IMR-90 (cell line): Measurements from ENCODE around the gene ZNF611. TPM values are rescaled to one million over a fixed set of nuclear protein-coding genes. Genes with fewer than 3 reads are reported as not detected.
"Not testable (repeated sequence)": the region's sequence is repeated elsewhere in the genome, so short reads cannot be mapped to it uniquely, and the experiment has no call there.

Source experiments
- ATAC-seq: fragments of 200-7000 bp; cut with Tn5 transposase; 2 replicates; pipeline ENCODE4 v1.9.1; 2020; ENCODE audit warnings: low read depth, mild to moderate bottlenecking, moderate library complexity
- BruUV-seq: library from RNA; stranded (reverse); fragments of 400-500 nt; replicated peaks from 2 replicates; lab custom pipeline; 2021; lab: Mats Ljungman, UMichigan
- CTCF ChIA-PET: fragments of 300-600 bp; formaldehyde crosslinking; extraction: SDS; loops from one replicate; lab custom pipeline; 2021; ENCODE audit warnings: antibody characterized with exemption; lab: Yijun Ruan, JAX
- POLR2A ChIA-PET: fragments of 300-600 bp; sonication (Branson Sonifier 250); formaldehyde crosslinking; loops from one replicate; lab custom pipeline; 2022; ENCODE audit warnings: antibody characterized with exemption; ENCODE audit not compliant: unreplicated experiment; lab: Charles Lee
- DNase-seq: peaks from one replicate; pipeline ENCODE4 v3.0.0; 2013
- H2AFZ ChIP-seq: replicated peaks from 2 replicates; pipeline ENCODE3; 2013; ENCODE audit warnings: low read length, mild to moderate bottlenecking; ENCODE audit not compliant: poor library complexity
- H2AK5ac ChIP-seq: 2 replicates; pipeline ENCODE4 v1.6.1; 2013; ENCODE audit warnings: low read depth, low read length, inconsistent platforms
- H2AK9ac ChIP-seq: replicated peaks from 2 replicates; pipeline ENCODE3; 2013; ENCODE audit warnings: mild to moderate bottlenecking, low read depth, low read length, moderate library complexity; ENCODE audit not compliant: poor library complexity
- H2BK120ac ChIP-seq: 2 replicates; pipeline ENCODE4 v1.6.1; 2013; ENCODE audit warnings: low read depth, low read length, inconsistent platforms
- H2BK15ac ChIP-seq: 3 replicates; pipeline ENCODE4 v1.6.1; 2013; ENCODE audit warnings: low read depth, low read length, inconsistent platforms
- H2BK20ac ChIP-seq: 2 replicates; pipeline ENCODE4 v1.6.1; 2013; ENCODE audit warnings: low read depth, mild to moderate bottlenecking, inconsistent platforms, low read length, moderate library complexity
- H2BK5ac ChIP-seq: 2 replicates; pipeline ENCODE4 v1.6.1; 2013; ENCODE audit warnings: mild to moderate bottlenecking, low read depth, low read length, inconsistent platforms; ENCODE audit not compliant: poor library complexity, severe bottlenecking
- H3K14ac ChIP-seq: replicated peaks from 2 replicates; pipeline ENCODE4 v1.6.1; 2013; ENCODE audit warnings: low read depth, low read length, inconsistent platforms
- H3K18ac ChIP-seq: 2 replicates; pipeline ENCODE4 v1.6.1; 2013; ENCODE audit warnings: low read depth, low read length, control low read depth
- H3K23ac ChIP-seq: 2 replicates; pipeline ENCODE4 v1.6.1; 2013; ENCODE audit warnings: low read depth, low read length, inconsistent platforms
- H3K27ac ChIP-seq: 2 replicates; pipeline ENCODE4 v1.5.1; 2013; ENCODE audit warnings: mild to moderate bottlenecking, control low read depth, low read length; ENCODE audit not compliant: insufficient read depth
- H3K27me3 ChIP-seq: 2 replicates; pipeline ENCODE4 v1.6.1; 2013; ENCODE audit warnings: low read length; ENCODE audit not compliant: control insufficient read depth, insufficient read depth
- H3K36me3 ChIP-seq: 2 replicates; pipeline ENCODE4 v1.6.1; 2013; ENCODE audit warnings: low read length, mixed read lengths; ENCODE audit not compliant: control insufficient read depth, insufficient read depth
- H3K4ac ChIP-seq: 2 replicates; pipeline ENCODE4 v1.6.1; 2013; ENCODE audit warnings: low read depth, low read length, inconsistent platforms
- H3K4me1 ChIP-seq: 2 replicates; pipeline ENCODE4 v1.6.1; 2013; ENCODE audit warnings: low read length, mixed read lengths; ENCODE audit not compliant: control insufficient read depth, insufficient read depth
- H3K4me2 ChIP-seq: 2 replicates; pipeline ENCODE4 v1.6.1; 2013; ENCODE audit warnings: low read depth, mild to moderate bottlenecking, control low read depth, low read length, moderate library complexity
- H3K4me3 ChIP-seq: 2 replicates; pipeline ENCODE4 v1.5.1; 2013; ENCODE audit warnings: low read depth, mild to moderate bottlenecking, control low read depth, low read length, moderate library complexity; ENCODE audit not compliant: insufficient read depth
- H3K56ac ChIP-seq: 2 replicates; pipeline ENCODE4 v1.6.1; 2013; ENCODE audit warnings: low read length, inconsistent platforms; ENCODE audit not compliant: insufficient read depth; ENCODE audit errors: extremely low read depth
- H3K79me1 ChIP-seq, 2 experiments: 2 replicates each; pipeline ENCODE4 v1.6.1; 2013; ENCODE audit warnings: low read length in 2 of 2, inconsistent platforms in 1 of 2, low read depth in 1 of 2
- H3K9ac ChIP-seq: 2 replicates; pipeline ENCODE4 v1.6.1; 2013; ENCODE audit warnings: low read depth, low read length, control low read depth
- H3K9me1 ChIP-seq: 2 replicates; pipeline ENCODE4 v1.6.1; 2013; ENCODE audit warnings: low read length, inconsistent platforms; ENCODE audit not compliant: insufficient read depth
- H3K9me3 ChIP-seq: 2 replicates; pipeline ENCODE4 v1.6.1; 2013; ENCODE audit warnings: low read length; ENCODE audit not compliant: control insufficient read depth, insufficient read depth
- H4K20me1 ChIP-seq: 2 replicates; pipeline ENCODE4 v1.6.1; 2013; ENCODE audit warnings: low read length, inconsistent platforms; ENCODE audit not compliant: insufficient read depth
- H4K5ac ChIP-seq: 2 replicates; pipeline ENCODE4 v1.6.1; 2013; ENCODE audit warnings: mild to moderate bottlenecking, low read depth, low read length, control low read depth
- H4K8ac ChIP-seq, 2 experiments: 2 replicates each; pipeline ENCODE4 v1.6.1; 2013; ENCODE audit warnings: low read depth in 2 of 2, low read length in 2 of 2, control low read depth in 1 of 2, inconsistent platforms in 1 of 2
- H4K91ac ChIP-seq: 2 replicates; pipeline ENCODE4 v1.6.1; 2013; ENCODE audit warnings: low read depth, low read length, inconsistent platforms; ENCODE audit not compliant: insufficient read depth
- WGBS, 2 experiments: methylation state at CpG; one replicate each; pipeline versions ENCODE4 v1.1.5 to v1.1.7; 2013; ENCODE audit warnings: missing lambda C conversion rate in 2 of 2; ENCODE audit not compliant: insufficient read length in 1 of 2; ENCODE audit errors: extremely low coverage in 2 of 2; 5-methylcytosine and 5-hydroxymethylcytosine counted together
- dilution Hi-C: fragments of 300-500 bp; cut with HindIII; formaldehyde crosslinking; loops from one replicate; pipeline ENCODE4 v1.14.3; 2018; ENCODE audit warnings: low sequenced_read_pairs; ENCODE audit not compliant: unreplicated experiment
- in situ Hi-C: fragments of 300-500 bp; cut with MboI; formaldehyde crosslinking; loops from 3 replicates; pipeline ENCODE4 v1.14.3; 2019; ENCODE audit warnings: low sequenced_read_pairs, inconsistent platforms, mixed read lengths
- intact Hi-C: fragments of 100-400 bp; cut with micrococcal nuclease; formaldehyde crosslinking; loops from 2 replicates; pipeline ENCODE4 v1.10.0; 2022
- polyA plus RNA-seq, 3 experiments: library from polyadenylated mRNA; depleted of rRNA; stranded (reverse); fragments of >200 nt; gene quantifications; 2 replicates each; pipeline ENCODE4 v1.2.3, GENCODE V29; 2012; ENCODE audit warnings: low replicate concordance in 1 of 3
- total RNA-seq: library from RNA; depleted of rRNA; stranded (reverse); fragments of >200 nt; gene quantifications from 2 replicates; pipeline ENCODE4 v1.2.3, GENCODE V29; 2012

ZNF611 gene
- total and polyA plus RNA-seq, 2 of the 4 experiments (the other 2 are of a cell fraction) = 3.8 to 8.8 TPM

- H3K9ac ChIP-seq, in situ Hi-C loops, H2AK9ac ChIP-seq, intact Hi-C loops, H3K27ac ChIP-seq, H3K4me3 ChIP-seq, H3K9me1 ChIP-seq, CTCF ChIA-PET, H3K9me3 ChIP-seq, H4K5ac ChIP-seq, DNase-seq, BruUV-seq, H3K4me2 ChIP-seq, H2AFZ ChIP-seq, H3K56ac ChIP-seq, dilution Hi-C loops, H4K91ac ChIP-seq, POLR2A ChIA-PET, ATAC-seq, H3K27me3 ChIP-seq: not testable (repeated sequence)
- H2BK5ac ChIP-seq = peak overlapping the region; percentile 13
- peak overlapping the region; percentile 27; the same call in 1 of the 2 replicates for H2BK120ac ChIP-seq
- WGBS, 2 experiments = 76 to 100% methylated on average over 1 to 6 of the region's 9 CpGs
- 0 out of 2 replicates have a peak overlapping the region, but pooled peaks have one; percentile 2 for H3K14ac ChIP-seq
- peak overlapping the region; percentile 66; the same call in 1 of the 2 replicates for H2BK20ac ChIP-seq
- H3K36me3 ChIP-seq = peaks cover 22% of the 10 kb centered on the region
- peak overlapping the region; percentile 2; the same call in 1 of the 2 replicates for H3K23ac ChIP-seq
- peak overlapping the region; percentile 75; the same call in 1 of the 2 replicates for H3K4ac ChIP-seq
- H4K8ac ChIP-seq = 0 out of 4 replicates have a peak overlapping the region, but pooled peaks of 1 of the 2 experiments have one; percentile 30
- H2AK5ac ChIP-seq = peak overlapping the region; percentile 58; the same call in 1 of the 2 replicates
- H3K18ac ChIP-seq = peak overlapping the region; percentile 18; the same call in 1 of the 2 replicates
- peaks cover 11% of the 10 kb centered on the region; the same call in 1 of the 2 replicates for H4K20me1 ChIP-seq
- H3K4me1 ChIP-seq = peaks cover 18% of the 10 kb centered on the region
- H2BK15ac ChIP-seq = peak overlapping the region; percentile 63; the same call in 1 of the 3 replicates
- H3K79me1 ChIP-seq = peaks cover 3 to 27% of the 10 kb centered on the region in 2 experiments
Observed at GRCh38 chr19:52723907-52724598, 10.8 kb downstream of the ZNF611 start.
